Activated CD8-positive, alpha-beta memory T cell treated with anti-CD3 and anti-CD28 coated beads, Interleukin-2, amount 50 U/mL, for 1 hour (primary cell): Measurements from ENCODE around the gene FIGLA.

Source experiments
- DNase-seq: peaks from one replicate; pipeline ENCODE4 v3.0.0-alpha.2; 2020; ENCODE audit errors: extremely low read depth

The FIGLA gene, protein sequence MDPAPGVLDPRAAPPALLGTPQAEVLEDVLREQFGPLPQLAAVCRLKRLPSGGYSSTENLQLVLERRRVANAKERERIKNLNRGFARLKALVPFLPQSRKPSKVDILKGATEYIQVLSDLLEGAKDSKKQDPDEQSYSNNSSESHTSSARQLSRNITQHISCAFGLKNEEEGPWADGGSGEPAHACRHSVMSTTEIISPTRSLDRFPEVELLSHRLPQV

DNA sequence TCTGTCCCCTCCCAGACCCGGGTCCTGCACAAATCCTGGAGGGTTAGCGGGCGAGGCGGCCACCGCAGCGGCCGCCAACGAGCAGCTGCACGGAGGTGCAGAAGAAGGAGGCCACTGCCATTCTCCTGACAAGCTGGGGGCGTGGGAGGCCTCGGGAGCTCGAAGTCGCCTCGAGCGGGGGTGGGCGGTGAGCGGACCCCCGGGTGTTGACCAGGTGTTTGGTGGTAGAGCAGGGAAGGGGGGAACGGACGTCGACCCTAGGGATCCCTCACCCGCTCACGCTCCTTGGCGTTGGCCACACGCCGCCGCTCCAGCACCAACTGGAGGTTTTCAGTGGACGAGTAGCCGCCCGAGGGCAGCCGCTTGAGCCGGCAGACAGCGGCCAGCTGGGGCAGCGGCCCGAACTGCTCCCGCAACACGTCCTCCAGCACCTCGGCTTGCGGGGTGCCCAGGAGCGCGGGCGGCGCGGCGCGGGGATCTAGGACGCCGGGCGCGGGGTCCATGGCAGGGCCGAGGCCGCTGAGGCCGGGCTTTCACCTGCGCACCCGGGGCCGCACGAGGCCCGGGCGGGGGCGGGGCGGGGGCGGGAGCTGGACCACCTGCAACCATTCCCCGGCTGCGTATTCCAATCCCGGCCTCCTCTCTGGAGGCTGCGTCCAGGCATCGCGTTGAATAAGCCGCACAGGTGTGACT is at the start of gene FIGLA:
TSS of gene FIGLA (minus strand) at position 508 of the 693 bp plus-strand sequence. CDS start at position 503, 5 bp downstream.
- no peak for DNase-seq

DNA sequence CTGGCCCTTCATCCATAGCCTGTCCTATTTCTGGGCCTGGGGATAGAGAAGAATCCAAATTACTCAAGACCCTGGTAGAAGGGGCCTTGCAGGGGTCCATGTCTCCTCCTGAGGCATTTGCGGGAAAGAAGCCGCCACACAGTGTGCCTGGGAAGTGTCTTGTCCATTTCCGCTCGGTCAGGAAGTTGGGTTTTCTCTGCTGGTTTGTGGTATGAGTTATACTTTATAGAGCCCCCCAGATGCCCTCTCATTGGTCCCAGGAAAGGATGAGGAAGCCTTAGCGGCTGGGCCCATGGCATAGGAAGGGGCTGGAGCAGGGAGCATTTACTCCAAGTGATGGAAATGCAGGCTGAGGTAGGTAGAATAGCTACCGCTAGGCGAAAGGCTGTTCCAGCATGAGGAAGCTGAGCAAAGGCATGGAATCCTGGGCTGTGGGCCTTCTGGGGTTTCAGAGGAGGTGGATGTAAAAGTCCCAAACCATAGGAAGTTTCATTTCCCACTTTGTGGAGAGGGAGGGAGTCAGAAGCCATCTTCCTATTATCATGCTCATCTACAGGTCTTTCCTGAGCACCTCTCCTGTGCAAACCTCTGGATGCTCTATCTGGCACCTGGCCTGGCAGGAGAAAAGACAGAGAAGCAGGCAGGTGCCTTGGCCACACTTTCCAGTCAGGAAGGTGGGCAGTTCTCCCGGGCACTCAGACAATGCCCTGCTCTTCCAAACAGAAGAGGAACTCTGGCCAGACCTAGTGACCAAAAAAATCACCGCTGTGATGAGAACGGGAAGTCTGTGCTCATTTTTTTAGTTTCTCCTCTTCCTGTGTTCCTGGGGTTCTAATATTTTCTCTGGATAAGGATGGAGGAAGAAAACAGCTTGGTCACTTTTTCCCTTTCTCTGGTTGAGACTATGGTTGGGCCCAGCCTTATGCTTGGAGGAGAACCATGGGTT is 47.8 kb upstream of the FIGLA start:
- DNase-seq = no peak

DNA sequence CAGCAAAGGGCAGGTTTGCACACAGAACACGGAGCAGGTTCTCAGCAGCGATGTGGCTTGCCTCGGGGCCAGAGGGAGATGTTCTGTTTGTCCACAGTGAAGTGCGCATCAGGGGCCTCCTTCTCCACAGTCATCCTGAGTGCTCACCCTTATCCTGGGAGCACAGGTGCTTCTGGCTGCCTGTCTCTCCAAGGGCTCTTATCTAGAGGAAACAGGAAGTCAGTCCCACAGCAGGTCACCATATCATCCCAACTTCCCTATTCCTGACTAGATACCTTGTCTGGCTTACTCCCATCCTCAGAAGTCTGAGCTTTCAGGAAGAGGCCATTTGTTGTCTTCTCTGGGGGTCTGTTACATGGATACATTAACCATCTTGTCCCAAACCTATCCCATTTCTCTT is 45.2 kb upstream of the FIGLA start, which contains the start of gene CD207:
TSS of gene CD207 (minus strand) at position 174 of the 400 bp plus-strand sequence. CDS start at position 134, 40 bp downstream.
- DNase-seq = no peak

DNA sequence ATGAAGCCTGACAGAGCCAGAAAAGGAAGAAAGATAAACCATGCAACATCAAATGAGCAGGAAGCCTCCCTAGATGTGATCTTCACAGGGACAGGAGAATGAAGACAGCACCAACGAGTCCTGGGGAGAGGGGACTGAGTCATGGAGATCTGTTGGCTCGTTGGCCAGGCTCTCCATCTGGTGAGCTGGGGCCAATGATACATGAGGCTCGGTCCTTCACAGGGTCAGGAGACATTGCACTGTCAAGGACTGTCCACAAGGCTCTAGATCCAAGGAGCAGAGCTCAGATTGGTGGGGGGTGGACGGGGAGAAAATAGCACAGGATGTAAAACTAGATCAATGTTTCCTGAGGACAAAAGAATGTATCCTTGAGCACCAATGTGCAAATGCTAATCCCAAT is 44.4 kb upstream of the FIGLA start:
- no peak for DNase-seq

DNA sequence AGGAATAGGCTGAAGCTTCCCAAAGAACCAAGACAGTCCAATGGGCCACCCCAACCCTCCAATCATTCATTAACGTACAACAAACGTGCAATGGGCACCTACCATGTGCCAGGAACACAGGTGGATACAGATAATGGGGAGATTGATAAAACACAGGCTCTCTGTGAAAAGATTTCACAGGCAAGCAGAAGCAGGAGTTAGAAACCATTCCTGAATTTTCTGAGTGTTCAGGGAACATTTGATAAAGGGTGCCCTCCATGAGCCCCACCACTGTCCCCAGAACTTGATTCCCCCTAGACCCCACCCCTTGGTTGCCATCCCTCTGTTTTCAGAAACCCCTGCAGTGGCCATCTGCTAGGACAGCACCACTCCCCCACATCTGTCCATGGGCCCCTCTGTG is 43.7 kb upstream of the FIGLA start:
- no peak for DNase-seq

DNA sequence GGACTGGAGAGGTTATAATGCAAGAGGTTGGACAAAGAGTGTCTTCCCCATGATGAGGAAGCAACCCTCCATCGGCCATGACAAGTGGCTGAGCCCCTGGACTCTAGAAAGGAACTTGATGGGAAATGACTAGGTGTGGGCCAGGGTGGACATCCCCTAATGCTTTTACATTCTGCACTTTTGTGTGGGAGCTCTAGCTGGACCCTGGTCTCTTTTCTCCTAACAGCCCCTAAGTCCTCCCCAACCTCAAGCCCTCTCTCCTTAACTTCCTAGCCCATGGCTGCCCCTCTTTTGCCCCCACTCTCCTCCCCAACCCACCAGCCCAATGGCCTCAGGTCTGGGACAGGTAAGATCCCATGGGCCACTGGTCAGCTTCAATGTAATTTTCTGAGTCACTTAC is 42.8 kb upstream of the FIGLA start:
- no peak for DNase-seq

DNA sequence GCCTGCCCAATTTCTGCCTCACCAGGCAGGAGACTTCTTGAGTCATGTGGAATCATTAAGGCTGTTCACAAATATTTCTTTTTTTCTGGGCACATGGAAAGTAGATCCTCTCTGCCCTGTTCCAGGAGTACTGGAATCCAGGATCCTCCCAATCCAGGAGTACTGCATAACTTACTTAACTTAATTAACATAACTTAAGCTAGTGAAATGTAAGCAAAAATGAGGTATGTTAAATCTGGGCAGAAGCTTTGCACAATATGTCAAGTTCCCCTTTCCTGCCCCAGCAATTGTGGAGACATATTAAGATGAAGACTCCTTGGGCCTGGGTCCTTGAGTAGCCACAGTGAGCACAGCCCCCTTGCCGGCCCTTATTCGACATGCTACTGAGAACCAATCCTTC is 41.9 kb upstream of the FIGLA start:
- DNase-seq = no peak

DNA sequence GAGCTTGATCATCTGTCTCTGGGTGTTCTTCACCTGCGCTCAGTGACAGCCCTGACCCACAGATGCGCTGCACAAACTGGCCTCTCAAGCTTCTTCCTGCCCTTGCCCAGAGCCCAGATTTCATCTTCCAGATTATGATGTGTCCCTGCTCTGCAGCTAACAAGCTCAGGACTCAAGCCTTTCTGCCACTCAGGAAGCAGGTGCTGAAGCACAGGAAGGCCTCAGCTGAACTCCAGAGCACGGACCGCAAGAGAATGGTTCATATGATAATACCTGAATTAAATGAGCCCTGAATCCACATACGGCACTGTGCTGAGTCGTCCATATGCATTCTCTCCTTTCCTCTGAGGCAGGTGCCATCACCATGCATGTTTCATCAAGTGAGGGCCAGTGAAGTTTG is 41.4 kb upstream of the FIGLA start:
- DNase-seq = no peak

DNA sequence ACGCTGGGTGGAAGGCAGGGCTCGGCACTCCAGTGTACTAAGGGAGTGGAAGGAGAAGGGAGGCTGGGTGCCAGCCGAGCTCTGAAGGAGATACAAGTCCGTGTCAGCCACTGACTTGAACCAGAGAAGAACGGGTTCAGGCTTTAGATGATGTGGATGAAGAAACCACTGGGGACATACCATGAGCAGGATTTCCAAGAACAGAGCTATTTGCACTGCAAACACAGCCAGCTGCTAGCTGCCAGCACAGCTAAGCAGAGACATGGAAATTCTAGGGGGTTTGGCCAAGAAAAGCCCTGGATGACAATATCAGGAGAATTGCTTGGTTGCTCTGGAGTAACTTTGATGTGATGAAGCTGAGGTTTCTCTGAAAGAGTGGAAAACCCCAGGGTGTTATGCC is 39.9 kb upstream of the FIGLA start:
- no peak for DNase-seq

DNA sequence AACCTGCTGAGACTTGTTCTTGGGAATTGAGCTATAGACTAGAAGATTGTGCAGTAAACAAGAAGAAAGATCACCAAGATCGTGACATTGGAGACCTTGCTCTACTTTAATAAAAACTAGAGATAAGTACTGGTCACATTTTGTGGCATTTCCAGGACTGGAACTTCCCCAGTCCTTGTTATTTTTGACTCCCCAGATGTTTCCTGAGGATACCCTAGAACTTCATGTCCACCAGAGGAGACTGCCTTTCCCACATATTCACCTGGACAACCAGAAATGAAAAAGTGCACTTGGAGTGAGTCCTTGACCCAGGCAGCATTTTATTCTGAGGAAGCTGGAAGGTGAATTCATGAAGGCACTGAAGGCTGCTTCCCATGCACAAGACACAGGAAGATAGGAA is 39.5 kb upstream of the FIGLA start:
- DNase-seq = no peak

DNA sequence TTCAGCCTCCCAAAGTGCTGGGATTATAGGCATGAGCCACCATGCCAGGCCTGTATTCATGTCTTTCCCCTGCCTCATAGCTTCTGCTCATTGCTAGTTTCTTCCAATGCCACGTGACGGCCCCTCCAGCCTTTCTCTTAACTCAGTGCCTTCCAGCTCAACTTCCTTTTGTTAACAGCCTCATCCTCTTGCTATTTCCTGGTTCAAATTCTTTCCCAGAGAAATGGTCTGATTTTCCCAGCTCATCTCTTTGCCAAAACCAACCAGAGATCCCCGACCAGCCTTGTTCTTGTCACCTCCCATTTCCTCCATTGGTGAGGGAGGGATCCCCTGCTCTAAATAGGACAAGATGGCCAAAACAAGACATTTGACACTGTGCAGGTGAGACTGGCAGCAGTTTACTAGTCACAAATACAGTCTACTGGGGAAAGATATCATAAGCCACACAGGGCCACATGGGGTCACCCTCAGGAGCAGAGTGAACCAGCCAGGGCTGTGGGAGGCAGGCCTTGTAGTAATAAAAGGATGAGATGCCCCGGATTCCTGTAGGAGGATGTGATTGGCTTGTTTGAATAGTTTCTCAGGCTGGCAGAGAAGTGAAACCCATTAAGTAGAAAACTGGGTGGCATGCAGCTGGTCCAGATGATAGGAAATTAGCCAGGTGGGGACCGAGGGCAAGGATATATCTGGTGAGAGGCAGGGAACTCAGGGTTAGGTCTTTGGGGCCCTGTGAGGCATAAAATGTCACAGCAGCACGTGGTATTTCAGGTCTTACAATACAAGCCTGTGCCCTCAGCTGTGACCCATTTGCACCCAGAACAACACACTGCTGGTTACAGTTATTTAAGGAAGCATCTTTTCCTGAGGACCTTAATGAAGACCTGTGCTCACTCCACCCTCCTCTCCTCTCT is 38.7 kb upstream of the FIGLA start:
- DNase-seq = no peak

DNA sequence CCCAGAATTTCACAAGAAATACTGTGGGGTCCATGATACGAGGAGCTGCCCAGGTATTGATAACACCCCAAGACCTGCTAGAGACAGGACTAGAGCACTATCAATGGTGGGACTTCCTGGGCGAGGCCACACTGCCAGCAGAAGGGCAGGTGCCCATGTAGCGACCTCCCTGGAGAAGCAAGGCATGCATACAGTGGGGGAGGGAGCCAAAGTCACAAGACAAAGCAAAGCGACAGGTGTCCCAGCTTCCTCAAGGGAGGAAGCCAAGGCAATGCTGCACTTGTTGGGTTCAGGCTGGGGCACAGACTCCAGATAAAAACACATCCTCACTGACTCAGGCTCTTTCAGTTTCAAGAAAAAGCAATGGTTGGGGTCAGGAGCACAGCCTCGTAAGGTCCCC is 37.7 kb upstream of the FIGLA start:
- DNase-seq = no peak

DNA sequence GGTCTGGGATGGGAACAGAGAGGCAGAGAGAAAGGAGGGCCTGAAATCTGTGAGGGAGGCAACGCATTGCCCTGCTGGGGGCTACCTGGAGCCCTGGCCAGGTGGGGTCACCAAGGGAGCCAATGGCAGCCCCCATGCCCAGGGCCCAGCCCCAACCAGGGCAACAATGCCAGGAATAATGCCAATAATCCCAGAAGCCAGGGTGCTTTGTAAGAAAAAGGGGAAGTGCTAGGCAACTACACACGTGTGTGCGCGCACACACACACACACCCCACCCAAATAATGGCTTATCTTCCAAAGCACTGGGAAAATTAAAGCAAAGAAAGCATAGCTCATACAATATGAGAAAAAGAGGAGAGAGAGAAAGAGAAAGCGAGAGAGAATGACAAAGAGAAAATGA is 36.9 kb upstream of the FIGLA start:
- no peak for DNase-seq

DNA sequence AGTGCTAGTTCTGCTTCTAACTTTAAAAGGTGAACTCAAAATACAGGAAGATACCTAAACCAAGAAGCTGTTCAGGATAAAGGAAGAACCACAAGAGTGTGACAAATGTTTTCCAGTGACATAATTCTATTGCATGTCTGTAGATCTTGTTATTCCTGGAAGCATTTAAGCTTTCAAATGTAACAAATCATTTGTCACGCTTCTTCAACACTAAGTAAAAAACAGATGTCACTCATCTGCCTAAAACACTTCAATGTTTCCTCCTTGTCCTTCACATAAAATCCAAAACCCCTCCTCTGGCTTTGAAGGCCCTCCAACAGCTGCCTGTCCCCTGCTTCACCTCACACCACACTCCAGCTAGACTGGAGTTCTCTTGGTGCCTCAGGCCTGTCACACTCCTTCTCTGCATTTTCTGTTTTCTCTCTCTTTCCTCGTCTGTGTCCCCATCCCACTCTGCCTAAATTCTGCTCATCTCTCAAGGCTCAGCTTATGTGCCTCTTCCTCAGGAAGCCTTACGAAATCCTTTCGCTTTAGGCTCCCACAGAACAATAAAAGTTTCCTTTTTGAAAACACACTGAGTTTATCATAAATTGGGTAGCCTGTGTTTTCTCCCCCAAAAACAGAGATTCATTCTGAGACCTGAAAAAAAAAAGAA is 36.4 kb upstream of the FIGLA start:
- DNase-seq = no peak

DNA sequence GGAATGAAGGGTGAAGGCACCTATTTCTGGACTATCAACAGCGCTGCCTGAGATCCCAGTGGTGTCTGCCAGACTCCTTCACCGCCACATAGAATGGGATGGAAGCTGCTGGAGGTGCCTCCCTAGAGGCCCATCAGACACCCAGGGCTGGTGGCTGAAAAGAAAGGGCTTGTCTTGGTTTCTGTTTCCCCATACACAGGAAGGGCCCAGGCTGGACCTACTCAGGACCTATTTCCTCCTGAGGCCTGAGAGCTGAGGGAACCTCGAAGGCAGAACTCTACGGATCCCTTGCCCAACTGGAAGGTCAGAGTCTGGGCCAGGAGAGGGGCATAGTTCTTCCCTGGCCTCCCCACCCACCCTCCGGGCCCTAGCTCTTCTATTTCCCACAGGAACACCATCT is 32.8 kb upstream of the FIGLA start:
- DNase-seq = no peak

DNA sequence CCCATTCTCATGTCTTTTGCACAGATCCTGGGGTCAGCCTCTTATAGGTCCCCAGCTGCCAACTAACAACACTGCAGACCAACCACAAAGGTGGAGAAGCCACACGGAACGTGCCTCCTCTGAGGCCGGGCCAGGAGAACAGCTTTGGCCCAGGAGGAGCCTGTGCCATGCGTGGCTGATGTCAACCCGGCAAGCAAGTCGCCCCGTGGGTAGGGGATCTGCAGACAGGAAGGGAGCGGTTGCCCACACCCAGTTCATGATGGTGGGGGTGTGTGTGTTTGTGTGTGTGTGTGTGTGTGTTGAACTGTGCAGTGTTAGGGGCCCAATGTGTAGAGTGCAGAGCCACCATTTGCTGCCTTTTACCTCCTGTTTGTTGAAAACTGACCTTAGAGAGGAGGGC is 32.4 kb upstream of the FIGLA start:
- DNase-seq = no peak

DNA sequence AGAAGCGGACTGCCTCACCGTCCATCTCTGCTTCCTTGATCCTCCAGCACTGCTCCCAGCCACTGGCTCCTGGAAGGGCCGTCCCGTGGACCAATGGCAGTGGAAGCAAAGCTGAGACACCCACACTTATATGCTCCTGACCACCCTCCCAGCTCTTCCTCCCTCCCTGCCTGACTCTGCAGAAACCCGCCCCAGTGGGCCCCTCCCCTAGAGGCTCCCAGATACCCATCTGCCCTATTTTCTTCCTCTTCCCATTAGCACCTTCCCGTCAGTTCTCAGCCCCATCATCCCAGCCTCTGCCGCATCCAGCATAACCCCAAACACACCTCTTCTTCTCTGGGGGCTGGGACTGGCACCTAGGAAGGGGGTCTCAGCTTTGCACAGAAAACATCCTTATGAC is 30.1 kb upstream of the FIGLA start, which contains the start of gene CLEC4F:
TSS of gene CLEC4F (minus strand) at position 101 of the 400 bp plus-strand sequence. CDS start at position 25, 76 bp downstream.
- no peak for DNase-seq

DNA sequence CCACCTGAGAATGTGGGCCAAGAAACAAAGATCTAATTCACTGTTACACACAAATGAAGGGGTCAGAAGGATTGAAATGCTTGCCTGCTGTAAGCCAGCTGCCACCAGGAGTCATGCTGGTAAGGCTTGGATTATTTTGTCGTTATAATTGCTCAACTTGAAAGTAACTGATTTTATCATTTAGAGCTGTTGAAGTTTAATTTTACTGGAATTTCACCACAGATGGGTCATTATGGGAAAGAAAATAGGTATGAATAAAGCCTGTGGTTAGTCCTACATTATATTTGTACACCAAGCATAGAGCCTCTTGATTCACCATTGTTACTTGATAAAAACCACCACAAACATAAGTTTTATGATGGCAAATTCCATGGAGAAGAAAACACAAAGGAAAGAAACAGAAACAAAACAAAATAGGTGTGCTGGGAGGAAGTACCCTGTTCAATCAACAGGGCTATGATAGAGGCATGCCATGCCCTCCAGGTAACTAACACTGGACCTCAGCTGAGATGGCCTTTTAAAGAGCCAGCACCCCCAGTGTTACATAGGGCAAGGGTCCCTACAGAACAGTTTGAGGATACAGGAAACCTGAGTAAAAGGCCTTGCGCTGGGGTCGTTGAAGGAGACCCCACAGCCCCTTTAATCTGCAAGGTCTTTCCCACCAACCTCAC is 27.0 kb upstream of the FIGLA start:
- no peak for DNase-seq

DNA sequence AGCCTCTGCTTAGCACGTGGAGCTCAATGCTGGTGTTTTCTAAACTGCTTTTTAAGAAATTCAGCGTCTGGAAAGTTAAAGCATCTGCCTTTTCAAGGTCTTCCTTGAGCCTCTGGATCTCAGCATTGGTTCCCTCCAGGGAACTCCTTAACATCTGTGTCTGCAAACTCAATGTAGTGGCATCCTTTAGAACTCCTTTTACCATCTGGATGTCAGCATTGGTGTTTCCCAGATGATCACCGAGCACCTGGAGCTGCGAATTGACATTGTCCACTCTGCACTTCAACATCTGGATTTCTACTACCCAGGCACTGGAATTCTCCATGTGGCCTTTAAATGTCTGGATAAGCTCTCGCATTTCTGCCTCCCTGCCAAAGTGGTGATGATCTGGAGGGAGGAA is 26.3 kb upstream of the FIGLA start:
- no peak for DNase-seq
